Measurements from ENCODE around the gene CDH5.

Gene CDH5

DNA sequence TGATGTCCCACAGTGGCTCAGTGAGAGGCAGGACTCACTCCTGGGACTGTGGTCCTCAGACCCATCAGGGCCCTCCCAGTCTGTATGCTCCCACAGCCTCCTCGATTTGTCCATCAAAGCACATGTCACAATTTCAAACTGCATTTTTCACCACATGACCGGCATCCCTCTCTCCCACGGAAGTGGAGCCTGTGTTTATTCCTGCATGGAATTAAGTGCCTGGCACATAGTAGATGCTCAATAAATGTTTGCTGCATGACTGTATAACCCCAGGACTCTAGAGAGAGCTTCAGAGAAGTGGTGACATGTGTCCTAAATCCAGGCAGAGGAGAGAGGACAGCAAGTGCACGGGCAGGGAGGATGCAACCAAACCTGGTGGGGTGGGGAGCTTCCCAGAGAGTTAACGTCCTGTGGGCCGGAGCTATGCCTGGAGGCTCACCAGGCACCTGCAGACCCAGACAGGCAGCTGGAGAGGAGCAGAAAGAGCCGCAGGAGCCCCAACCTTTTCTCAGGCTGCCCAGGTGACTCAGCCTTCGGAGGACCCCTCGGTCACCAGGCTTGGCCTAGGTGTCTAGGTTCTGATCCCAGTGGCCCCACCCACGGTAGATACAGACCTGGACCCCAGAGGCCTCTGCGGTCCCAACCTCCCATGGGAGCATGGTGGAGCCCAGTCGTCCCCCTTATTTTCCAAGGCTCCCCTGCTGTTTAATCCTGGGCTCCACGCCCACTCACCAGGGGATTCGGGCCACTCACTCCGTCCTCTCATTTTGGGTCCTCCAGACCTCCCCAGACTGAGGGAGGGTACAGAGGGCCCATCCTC lies 5.8 kb downstream of the CDH5 start:
- in situ Hi-C loops (cut with MboI; ENCODE audit: low sequenced_read_pairs): no loop called here

DNA sequence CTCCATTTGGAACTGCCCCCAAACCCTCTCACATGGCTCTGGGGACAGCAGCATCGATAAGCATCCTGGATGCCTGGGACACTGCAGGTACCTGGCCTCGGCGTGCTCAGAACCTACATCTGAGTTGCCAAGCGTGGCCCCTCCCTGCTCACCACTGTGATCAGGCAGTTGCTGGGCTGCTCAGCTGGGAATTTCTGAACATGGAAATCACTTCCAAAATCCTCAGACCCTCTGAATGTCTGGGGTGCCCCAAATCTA lies 6.3 kb downstream of the CDH5 start:
- in situ Hi-C loops (cut with MboI; ENCODE audit: low sequenced_read_pairs): no loop called here

DNA sequence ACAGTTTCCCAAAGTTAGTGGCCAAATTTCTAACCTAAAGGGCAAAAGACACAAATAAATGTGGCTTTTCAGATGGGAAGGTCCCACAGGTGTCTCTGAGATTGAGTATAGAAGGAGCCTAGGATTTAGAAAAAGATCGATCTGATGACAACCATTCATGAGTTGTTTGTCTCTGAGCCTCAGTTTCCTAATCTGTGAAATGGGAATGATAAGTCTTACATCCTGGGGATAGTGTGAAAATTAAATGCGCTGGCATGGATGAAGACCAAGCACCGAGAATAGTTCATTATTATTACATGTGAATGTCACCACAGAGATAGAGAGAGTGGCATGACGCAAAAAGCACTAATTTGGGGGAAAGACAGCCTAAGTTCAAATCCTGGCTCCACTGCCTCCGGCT lies 7.2 kb downstream of the CDH5 start:
- in situ Hi-C loops (cut with MboI; ENCODE audit: low sequenced_read_pairs): no loop called here

DNA sequence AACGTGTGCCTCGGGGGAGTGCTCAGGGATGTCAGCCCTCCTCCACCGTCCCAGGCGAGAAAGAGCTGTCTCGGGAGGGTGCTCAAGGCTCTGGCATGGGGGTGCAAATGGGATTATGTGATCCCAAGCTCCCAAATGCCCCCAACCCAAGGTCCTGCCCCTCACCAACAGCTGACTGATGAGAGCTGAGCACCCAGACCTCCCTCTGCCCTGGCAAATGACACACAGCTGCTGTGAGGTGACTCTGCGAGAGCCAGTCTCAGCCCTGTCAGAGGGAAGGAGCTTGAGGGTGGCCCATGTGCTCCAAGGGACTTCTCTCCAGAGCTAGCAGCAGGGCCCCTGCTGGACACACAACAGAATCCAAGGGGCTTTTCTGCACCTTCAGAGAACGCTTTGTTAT lies 7.7 kb downstream of the CDH5 start:
- in situ Hi-C loops (cut with MboI; ENCODE audit: low sequenced_read_pairs): no loop called here

DNA sequence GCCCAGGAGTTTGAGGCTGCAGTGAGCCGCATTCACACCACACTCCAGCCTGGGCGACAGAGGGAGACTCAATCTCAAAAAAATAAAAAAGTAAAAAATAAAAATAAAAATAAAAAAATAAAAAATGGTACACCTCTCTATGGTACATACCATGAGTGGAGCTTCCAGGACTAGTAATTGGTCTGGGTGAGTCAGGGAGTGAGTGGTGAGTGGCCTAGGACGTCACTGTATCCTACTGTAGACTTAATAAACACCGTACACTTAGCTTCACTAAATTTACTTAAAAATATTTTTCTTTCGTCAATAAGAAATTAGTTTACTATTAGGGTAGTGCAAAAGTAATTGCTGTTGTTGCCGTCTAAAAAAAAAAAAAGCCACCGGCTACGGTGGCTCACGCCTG lies 9.0 kb downstream of the CDH5 start:
- in situ Hi-C loops (cut with MboI; ENCODE audit: low sequenced_read_pairs): no loop called here

DNA sequence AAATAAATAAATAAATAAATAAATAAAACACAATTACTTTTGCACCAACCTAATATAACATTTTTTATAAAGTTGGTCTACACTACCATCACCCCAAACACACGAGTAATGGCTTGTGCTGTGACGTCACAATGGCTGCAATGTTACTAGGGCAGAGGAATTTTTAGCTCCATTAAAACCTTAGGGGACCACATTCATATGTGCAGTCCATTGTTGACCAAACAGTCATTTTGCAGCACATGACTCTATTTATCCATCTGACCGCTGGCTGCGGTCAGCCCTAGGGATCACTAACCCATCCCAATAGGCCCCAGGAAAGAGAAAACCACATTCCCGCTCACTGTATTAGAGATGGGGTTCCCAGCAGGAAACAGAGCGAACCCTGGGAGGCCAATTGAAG lies 9.6 kb downstream of the CDH5 start:
- in situ Hi-C loops (cut with MboI; ENCODE audit: low sequenced_read_pairs): no loop called here

DNA sequence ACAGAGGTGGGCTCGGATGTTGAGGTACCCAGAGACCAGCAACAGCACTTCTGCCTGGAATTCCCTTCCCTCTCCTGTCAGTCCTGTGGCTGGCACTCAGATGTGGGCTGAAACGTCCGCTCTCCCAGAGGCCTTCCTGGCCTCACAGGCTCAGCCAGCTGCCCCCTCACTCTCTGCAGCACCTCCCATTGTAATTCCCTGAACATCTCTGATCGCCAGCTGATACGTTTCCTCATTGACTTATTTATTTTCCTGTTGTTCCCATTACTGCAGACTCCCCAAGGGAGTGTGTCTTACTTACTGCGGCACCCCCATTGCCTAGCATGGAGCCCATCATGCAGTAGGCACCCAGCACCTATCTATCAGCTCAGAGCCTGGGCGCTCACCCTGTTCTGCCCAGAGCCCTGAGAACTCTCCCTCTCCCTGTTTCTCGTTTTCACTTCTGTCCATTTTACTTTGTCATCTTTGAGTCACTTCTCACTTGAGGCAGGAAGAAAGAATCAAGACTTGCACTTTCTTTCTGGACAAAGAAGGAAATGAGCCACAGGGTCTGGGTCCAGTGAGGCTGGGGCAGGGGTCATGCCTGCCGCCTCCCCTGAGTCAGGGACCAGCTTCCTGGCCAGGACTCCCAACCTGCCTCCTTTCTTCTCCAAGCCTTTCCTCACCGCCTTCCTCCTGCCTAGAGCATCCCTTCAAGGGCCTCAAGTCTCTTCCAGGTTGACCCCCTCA lies 10.2 kb downstream of the CDH5 start:
- in situ Hi-C loops (cut with MboI; ENCODE audit: low sequenced_read_pairs): no loop called here

DNA sequence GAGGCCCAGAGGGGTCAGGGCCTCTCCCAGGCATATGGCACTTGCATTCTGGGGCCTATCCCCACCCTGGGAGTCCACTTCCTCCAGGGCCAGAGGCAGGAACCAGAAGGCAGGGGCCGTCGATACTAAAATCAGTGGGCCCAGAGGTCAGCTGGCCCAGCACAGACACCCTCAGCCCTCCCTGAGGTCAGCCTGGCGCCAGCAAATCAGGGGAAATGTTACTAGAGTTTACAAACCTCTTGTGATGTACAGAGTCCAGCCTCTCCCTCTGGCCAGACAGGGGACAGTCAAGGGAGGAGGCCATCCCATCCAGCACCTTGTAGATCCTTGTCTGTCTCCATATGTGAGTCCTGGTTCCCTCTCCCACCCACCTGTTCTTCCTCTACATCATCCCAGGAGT lies 10.8 kb downstream of the CDH5 start:
- in situ Hi-C loops (cut with MboI; ENCODE audit: low sequenced_read_pairs): no loop called here

DNA sequence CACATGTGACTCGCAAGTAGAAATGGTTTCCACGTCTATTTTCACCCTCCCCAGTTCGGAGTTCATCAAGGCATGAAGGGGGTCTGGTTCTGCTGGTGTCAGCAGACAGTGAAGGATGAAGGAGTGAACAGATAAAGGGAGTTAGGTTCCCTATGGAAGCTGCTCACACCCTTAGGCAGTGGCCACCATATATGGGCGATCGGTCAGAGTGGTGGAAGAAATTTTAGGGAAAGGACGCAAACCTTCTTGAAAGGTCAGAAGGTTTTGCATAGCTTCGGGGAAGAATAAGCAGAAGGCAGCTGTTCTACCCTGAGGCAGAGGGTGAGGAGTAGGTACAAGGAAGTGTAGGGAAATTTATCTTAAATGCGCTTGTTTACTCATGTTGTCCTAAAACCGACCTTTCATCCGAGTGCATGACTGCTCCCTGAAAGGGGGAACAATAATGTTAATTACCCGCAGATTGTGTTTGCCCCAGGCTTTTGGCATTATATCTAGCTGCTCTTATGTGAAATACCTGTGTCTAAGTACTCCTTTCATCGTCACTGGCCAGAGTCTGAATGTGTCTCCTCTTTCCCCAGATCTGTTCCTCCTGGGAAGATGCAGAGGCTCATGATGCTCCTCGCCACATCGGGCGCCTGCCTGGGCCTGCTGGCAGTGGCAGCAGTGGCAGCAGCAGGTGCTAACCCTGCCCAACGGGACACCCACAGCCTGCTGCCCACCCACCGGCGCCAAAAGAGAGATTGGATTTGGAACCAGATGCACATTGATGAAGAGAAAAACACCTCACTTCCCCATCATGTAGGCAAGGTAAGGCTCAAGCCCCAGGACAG lies 12.5 kb downstream of the CDH5 start:
- in situ Hi-C loops (cut with MboI; ENCODE audit: low sequenced_read_pairs): no loop called here

DNA sequence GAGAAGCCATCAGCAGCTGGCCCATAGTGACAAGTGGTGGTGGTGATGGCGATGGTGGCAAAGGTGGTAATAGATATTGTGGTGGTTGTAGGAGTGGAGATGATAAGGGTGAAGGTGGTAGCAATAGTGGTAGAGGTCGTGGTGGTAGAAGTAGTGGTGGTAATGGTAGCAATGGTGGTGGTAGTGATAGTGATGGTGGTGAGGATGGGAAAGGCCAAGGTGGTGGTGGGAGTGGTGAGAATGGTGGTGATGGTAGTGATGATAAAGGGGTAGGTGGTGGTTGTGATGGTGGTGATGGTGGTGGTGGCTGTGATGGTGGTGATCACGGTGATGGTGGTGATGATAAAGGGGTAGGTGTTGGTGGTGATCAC lies 13.1 kb downstream of the CDH5 start:
- in situ Hi-C loops (cut with MboI; ENCODE audit: low sequenced_read_pairs): no loop called here

DNA sequence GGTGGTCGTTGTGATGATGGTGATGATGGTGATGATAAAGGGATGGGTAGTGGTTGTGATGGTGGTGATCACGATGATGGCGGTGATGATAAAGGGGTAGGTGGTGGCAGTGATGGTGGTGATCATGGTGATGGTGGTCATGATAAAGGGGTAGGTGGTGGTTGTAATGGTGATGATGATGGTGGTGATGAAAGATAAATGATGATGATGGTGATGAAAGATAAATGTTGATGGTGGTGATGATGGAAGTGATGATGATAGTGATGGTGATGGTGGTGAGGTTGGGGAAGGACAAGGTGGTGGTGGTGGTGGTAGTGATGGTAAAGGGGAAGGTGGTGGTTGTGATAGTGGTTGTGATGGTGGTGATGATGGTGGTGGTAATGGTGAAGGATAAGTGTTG lies 13.9 kb downstream of the CDH5 start:
- in situ Hi-C loops (cut with MboI; ENCODE audit: low sequenced_read_pairs): no loop called here

DNA sequence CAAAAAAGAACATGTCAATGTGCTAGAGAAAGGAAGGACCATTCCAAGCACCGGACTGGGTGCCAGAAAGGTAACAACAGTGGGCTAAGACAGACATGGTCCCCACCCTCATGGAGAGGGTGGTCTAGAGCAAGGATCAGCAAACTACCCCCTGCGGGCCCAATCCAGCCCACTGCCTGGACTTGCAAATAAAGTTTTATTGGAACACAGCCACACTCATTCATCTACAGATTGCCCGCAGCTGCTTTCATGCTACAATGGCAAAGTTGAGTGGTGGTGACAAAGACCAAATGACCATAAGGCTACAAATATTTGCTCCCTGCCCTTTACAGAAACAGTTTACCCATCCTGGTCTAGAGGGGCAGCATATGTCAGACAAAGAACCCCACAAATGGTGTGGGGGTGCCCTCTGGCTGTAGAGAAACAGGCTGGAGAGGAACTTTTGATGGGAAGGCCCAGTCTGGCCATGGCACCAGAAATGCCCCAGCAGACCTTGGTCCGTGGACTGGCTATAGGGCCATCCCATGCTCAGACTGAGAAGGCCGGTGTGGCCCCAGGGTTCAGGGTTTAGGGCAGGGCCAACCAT lies 15.2 kb downstream of the CDH5 start:
- in situ Hi-C loops (cut with MboI; ENCODE audit: low sequenced_read_pairs): no loop called here

DNA sequence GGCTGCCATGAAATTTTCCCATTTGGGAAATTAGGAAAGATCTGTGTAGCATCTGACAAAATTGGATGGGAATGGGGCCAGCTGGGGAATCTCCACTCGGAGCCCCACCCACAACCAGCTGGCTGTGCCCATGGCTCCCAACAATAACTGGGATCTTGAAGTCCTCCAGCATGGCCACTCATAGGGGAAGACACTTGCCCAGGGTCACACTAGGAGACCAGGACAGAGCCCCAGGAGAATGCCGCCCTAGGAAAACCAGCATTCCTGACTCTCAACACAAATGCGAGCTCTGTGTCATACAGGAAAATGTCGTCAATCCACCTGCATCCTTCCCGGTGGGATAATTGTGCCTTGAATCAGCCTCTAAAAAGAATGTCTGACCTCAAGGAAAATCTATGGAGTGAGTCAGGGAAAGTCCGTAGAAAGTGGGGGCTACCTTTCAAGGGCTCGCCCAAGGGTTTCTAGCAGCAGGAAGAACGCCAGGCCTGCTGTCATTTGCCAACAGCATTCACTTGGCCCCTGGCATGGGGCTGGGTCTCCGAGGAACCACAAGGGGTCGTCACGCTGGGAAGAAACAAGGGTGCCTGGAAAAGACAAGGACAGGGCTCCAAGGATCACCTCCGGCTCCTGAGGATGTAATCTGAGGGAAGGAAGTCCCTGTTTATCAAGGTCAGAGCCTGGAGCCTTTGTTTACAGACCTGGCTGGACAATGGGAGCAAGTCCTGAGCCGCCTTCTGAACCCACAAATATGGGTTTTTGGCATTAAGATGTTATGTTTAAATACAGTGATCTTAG lies 15.9 kb downstream of the CDH5 start:
- in situ Hi-C loops (cut with MboI; ENCODE audit: low sequenced_read_pairs): no loop called here

DNA sequence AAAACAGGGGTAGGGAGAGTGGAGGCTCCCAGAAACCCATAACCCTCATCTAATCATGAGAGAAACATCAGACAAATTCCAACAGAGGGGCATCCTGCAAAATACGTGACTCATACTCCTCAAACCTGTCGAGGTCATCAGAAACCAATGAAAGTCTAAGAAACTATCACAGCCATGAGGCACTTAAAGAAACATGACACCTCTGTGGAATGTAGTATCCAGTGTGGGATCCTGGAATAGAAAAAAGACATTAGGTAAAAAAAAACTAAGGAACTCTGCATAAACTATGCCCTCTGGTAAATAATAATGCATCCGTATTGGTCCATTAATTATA lies 16.4 kb downstream of the CDH5 start:
- in situ Hi-C loops (cut with MboI; ENCODE audit: low sequenced_read_pairs): no loop called here

DNA sequence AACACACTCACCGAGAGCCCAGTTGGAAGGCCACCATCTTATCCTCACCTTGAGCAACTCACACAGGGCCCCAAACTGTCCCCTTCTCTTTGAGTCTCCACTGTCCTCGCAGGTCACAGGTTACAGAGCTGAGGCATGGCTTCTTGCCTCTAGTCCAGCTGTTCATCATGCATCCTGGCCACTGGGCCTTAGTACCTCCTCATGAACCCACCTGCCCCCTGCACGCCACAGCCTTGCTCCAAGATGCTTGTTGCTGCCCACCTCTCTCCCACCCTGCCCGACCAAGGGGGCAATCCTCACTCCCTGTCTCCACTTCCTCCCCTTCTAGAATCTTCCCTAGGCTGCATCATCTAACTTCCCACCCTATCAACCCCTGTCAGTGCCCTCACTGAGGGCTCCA lies 17.1 kb downstream of the CDH5 start:
- in situ Hi-C loops (cut with MboI; ENCODE audit: low sequenced_read_pairs): no loop called here

DNA sequence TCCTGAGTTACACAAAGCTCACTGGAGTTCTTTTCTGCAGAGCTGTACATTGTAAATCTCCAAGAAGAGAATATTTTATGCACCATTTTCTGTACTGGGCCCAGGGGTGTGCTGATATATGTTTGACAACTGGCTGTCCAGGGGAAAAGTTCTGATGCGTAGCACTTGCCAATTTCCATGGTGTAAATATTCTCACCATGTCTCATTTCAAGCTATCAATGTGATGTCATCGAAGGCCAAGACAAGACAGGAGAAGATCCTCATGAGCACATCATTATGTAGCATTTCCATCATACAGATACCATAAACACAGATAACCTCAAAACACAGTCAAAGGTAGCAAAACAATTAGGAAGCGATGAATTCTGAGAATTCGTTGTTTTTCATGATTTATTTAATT lies 18.9 kb downstream of the CDH5 start:
- in situ Hi-C loops (cut with MboI; ENCODE audit: low sequenced_read_pairs): no loop called here

DNA sequence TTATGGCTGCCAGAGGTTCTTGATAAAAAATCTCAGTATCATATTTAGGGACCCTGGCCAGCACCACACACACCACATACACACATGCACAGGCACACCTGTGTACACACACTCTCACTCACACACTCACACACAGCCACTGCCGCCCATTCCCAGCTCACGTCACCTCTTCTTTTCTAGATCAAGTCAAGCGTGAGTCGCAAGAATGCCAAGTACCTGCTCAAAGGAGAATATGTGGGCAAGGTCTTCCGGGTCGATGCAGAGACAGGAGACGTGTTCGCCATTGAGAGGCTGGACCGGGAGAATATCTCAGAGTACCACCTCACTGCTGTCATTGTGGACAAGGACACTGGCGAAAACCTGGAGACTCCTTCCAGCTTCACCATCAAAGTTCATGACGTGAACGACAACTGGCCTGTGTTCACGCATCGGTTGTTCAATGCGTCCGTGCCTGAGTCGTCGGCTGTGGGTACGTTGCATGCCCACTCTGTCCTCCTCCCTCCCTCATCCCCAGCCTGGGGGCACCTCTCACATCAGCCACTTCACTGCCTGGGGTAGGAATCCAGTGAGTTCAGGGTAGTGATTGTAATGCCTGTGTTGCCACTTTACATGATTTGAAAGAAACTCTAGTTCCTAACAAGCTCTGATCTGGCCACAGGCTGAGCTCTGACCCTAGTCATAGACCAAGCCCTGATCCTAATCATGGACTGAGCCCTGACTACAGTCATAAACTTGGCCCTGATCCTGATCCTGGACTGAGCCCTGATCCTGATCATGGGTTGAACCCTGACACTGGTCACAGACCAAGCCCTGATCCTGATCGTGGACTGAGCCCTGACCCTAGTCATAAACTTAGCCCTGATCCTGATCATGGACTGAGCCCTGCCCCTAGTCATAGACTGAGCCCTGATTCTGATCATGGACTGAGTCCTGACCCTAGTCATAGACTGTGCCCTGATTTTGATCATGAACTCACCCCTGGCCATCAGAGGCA lies 20.4 kb downstream of the CDH5 start:
- in situ Hi-C loops (cut with MboI; ENCODE audit: low sequenced_read_pairs): no loop called here

DNA sequence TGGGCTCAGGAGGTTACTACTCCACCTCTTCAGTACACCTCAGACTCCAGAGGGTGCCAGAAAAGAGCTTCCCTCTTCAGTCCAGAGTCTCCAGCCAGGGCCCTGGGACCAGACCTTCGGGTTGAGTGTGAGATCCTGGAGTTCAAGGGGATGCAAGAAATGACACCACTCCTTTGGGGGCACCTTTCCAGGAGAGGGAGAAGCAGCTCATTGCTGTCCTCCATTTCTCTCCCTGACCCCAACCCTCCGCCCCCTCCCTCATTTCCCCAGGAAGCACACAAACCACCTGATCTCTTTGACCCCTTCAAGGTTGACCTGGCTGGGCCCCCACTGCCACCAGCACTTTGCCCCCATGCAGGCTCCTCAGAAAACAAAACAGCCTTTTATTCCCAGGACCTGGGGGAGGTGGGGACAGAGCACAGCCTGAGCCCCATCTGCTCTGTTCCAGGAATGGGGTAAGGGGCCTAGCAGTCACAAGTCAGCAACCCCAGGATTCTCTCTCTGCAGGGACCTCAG lies 21.4 kb downstream of the CDH5 start:
- in situ Hi-C loops (cut with MboI; ENCODE audit: low sequenced_read_pairs): no loop called here

DNA sequence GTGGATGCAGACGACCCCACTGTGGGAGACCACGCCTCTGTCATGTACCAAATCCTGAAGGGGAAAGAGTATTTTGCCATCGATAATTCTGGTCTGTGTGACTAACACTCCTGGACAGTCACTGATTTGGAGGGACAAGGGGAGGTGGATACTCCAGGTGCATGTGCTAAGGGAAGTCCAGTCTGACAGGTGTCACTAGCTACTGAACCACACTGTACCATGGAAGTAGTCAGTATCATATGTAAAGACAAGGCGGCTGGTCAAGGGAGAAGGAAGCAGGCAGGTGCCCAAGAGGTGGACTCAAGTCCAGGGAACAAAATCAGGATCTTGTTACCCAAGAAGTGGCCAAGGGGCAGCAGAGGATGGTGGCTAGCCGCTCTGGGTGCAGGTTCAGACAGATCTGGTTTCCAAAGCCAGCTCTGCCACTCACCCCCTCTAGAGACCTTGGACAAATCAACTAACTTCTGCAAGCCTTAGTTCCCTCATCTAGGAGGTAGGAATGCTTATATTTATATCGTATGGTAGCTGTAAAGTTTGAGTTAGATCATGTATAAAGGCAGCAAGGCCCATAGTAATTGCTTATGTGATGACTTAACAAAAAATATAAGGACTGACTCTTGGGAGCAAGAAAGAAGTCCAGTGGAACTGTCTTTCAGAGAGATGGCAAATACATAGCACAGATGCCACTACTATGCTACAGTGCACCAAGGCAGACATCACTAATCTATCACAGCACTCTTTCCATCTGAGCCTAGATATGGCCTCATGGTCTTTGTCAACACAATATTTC lies 22.1 kb downstream of the CDH5 start:
- in situ Hi-C loops (cut with MboI; ENCODE audit: low sequenced_read_pairs): no loop called here
